Activated T-helper 1 cell treated with anti-CD3 and anti-CD28 coated beads, Interleukin-12 subunit alpha, Interleukin-12 subunit beta, Interleukin-2, Interleukin-4 antibody, amounts not matched to agents 30 ng/mL and 10 ng/mL and 1 ng/mL, durations not matched to agents 14 hours and 24 hours and 36 hours (primary cell): ENCODE measurements around the gene TMEM145. TPM values are rescaled to one million over a fixed set of nuclear protein-coding genes. Genes with fewer than 3 reads are reported as not detected.

Experiments used
- DNase-seq: peaks from one replicate; pipeline ENCODE4 v3.0.0; 2021; ENCODE audit warnings: low spot score
- H3K27ac Mint-ChIP-seq: one replicate; pipeline ENCODE4 v1.8.0; 2021; ENCODE audit warnings: mild to moderate bottlenecking, mixed read lengths
- H3K27me3 Mint-ChIP-seq: one replicate; pipeline ENCODE4 v1.8.0; 2022; ENCODE audit warnings: mild to moderate bottlenecking, moderate library complexity, mixed read lengths; ENCODE audit not compliant: insufficient read depth
- H3K36me3 Mint-ChIP-seq: one replicate; pipeline ENCODE4 v1.8.0; 2021; ENCODE audit warnings: low read depth, mixed read lengths
- H3K4me1 Mint-ChIP-seq: one replicate; pipeline ENCODE4 v1.8.0; 2021; ENCODE audit warnings: low read depth, mixed read lengths
- H3K4me3 Mint-ChIP-seq: one replicate; pipeline ENCODE4 v1.8.0; 2021; ENCODE audit warnings: mild to moderate bottlenecking, moderate library complexity, mixed read lengths
- H3K9me3 Mint-ChIP-seq: one replicate; pipeline ENCODE4 v1.8.0; 2021; ENCODE audit warnings: mixed read lengths
- intact Hi-C: fragments of 100-400 bp; cut with micrococcal nuclease; formaldehyde crosslinking; loops from one replicate; pipeline ENCODE4 v1.15.1; 2024
- total RNA-seq: library from RNA; stranded (reverse); gene quantifications from 2 replicates; pipeline ENCODE4 v1.2.3, GENCODE V29; 2022

TMEM145 gene
- total RNA-seq, 1 donor from 2014 or later, result 2.1 TPM

DNA sequence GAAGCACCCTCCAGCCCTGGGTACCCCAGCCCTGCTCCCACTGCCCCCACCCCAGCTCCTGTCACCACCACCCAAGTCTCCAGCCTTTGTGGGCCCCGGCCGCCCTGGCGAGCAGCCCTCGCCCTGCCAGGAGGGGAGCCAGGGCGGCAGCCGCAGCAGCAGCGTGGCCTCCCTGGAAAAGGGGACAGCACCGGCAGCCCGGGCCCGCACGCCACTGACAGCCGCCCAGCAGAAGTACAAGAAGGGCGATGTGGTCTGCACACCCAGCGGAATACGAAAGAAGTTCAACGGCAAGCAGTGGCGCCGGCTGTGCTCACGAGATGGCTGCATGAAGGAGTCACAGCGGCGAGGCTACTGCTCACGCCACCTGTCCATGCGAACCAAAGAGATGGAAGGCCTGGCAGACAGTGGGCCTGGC lies 40.1 kb upstream of the TMEM145 start:
- Mint-ChIP-seq H3K4me1 (peaks cover 53% of the 10 kb centered on the region), H3K4me3 (no peak overlapping the region), H3K9me3 (no peaks in the 10 kb centered on the region), H3K36me3 (peaks cover 23% of the 10 kb centered on the region), H3K27ac (no peak overlapping the region), H3K27me3 (no peaks in the 10 kb centered on the region)
- intact Hi-C loops, result no loop called here
- no peak for DNase-seq

DNA sequence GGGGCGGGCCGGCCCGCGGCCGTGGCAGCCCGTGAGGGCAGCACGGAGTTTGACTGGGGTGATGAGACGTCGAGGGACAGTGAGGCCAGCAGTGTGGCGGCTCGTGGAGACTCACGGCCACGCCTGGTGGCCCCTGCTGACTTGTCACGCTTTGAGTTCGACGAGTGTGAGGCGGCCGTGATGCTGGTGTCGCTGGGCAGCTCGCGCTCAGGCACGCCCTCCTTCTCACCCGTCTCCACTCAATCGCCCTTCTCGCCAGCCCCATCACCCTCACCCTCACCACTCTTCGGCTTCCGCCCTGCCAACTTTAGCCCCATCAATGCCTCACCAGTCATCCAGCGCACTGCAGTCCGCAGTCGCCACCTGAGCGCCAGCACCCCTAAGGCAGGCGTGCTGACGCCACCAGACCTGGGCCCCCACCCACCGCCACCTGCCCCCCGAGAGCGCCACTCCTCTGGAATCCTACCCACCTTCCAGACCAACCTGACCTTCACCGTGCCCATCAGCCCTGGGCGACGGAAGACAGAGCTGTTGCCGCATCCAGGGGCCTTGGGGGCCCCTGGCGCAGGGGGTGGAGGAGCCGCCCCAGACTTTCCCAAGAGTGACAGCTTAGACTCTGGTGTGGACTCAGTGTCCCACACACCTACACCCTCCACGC lies 39.6 kb upstream of the TMEM145 start:
- Mint-ChIP-seq H3K9me3 (no peaks in the 10 kb centered on the region), H3K27me3 (no peaks in the 10 kb centered on the region), H3K4me1 (peaks cover 56% of the 10 kb centered on the region), H3K36me3 (peaks cover 23% of the 10 kb centered on the region), H3K27ac (no peak overlapping the region), H3K4me3 (no peak overlapping the region)
- intact Hi-C loops, result no loop called here
- DNase-seq, result no peak

DNA sequence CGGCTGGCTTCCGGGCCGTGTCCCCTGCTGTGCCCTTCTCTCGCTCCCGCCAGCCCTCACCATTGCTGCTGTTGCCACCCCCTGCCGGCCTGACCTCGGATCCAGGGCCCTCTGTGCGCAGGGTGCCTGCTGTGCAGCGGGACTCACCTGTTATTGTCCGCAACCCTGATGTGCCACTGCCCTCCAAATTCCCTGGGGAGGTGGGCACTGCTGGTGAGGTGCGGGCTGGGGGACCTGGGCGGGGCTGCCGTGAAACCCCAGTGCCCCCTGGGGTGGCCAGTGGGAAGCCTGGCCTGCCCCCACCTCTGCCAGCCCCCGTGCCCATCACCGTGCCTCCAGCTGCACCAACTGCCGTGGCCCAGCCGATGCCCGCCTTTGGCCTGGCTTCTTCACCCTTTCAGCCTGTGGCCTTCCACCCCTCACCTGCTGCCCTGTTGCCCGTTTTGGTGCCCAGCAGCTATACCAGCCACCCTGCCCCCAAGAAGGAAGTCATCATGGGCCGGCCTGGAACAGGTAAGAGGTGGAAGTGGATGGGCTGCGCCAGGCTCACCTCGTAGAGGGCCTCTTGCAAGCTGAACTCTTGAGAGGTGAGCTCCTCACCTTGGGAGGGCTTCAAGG lies 38.9 kb upstream of the TMEM145 start:
- no peaks in the 10 kb centered on the region for H3K9me3 Mint-ChIP-seq
- H3K36me3 Mint-ChIP-seq, result peaks cover 24% of the 10 kb centered on the region
- no peaks in the 10 kb centered on the region for H3K27me3 Mint-ChIP-seq
- peaks cover 62% of the 10 kb centered on the region for H3K4me1 Mint-ChIP-seq
- intact Hi-C loops, result no loop called here
- H3K27ac Mint-ChIP-seq, result no peak overlapping the region
- no peak for DNase-seq
- no peak overlapping the region for H3K4me3 Mint-ChIP-seq

DNA sequence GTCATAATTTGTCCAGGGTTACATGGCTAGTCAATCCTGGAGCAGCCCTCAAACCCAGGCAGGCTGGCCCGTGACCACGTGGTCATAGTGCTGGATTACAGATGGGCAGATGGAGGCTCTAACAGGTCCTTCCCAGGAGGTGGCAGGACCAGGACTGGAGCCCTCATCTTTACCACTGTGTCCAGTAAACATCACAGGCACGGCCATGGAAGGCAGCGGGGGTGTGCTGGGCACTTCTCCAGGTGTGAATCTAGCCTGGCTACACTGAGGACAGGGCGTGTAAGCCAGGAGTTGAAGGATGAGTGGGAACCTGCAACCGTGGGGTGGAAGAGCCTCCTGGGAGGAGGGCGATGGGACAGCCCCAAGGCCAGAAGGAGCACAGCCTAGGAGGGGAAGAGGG lies 38.0 kb upstream of the TMEM145 start:
- no peak for DNase-seq
- H3K4me1 Mint-ChIP-seq, result peaks cover 59% of the 10 kb centered on the region
- H3K27ac Mint-ChIP-seq, result peak overlapping the region; percentile 34
- no peaks in the 10 kb centered on the region for H3K27me3 Mint-ChIP-seq
- no peak overlapping the region for H3K4me3 Mint-ChIP-seq
- intact Hi-C loops, result no loop called here
- no peaks in the 10 kb centered on the region for H3K9me3 Mint-ChIP-seq
- H3K36me3 Mint-ChIP-seq, result peaks cover 28% of the 10 kb centered on the region

DNA sequence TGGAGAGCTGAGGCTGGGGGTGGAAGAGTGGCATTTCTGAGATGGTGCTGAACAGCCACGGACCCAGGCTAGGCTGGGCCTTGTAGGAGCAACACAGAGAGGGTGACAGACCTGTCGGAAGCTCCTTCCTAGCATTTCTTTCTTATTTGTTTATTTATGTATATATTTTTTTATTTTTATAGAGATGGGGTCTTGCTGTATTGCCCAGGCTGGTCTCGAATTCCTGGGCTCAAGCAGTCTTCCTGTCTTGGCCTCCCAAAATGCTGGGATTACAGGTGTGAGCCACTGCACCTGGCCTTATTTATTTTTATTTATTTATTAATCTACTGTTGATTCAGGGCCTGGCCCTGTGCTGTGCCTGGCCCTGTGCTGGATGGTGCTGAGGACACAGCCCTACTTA lies 37.6 kb upstream of the TMEM145 start:
- Mint-ChIP-seq H3K36me3 (peaks cover 26% of the 10 kb centered on the region), H3K27ac (peak overlapping the region; percentile 79), H3K27me3 (no peaks in the 10 kb centered on the region), H3K4me1 (peaks cover 55% of the 10 kb centered on the region), H3K9me3 (no peaks in the 10 kb centered on the region), H3K4me3 (peak overlapping the region; percentile 46)
- DNase-seq, result no peak
- intact Hi-C loops, result no loop called here

DNA sequence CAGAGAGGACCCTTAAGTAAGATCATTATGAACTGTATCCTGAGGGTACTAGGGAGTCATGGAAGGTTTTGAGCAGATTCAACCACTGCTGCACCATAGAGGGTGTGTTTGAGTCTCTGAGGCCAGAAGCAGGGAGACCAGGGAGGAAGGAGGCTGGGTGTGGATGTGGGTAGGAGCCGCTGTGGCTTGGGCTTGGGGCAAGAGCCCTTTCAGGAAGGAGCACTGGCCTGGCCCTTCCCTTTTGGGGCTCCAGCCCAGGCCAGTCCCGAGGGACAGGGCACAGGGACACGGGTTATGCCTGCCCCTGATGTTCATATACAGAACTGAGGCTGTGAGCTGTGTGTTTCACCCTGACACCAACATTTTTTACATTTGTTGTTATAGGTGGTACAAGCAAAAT lies 36.8 kb upstream of the TMEM145 start:
- H3K9me3 Mint-ChIP-seq, result no peaks in the 10 kb centered on the region
- intact Hi-C loops, result no loop called here
- no peaks in the 10 kb centered on the region for H3K27me3 Mint-ChIP-seq
- H3K27ac Mint-ChIP-seq, result peak overlapping the region; percentile 79
- peaks cover 52% of the 10 kb centered on the region for H3K4me1 Mint-ChIP-seq
- peaks cover 24% of the 10 kb centered on the region for H3K36me3 Mint-ChIP-seq
- H3K4me3 Mint-ChIP-seq, result peak overlapping the region; percentile 46
- no peak for DNase-seq

DNA sequence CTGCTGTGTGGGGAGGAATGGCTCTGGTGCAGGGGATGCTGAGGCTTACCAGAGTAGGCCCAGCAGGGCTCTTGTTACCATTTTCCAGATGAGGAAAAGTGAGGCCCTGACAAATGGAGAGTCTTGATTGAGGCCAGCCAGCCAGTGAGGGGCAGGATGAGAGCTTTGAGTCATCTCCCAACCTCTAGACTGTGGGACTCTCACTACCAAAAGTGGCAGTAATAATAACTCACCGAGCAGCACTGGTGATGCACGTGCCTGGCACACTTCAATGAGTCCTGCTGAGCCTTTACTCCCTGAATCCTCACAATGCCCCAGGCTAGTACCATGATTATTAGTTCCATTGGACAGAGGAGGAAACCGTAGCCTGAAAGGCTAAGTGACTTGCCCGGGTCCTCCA lies 36.3 kb upstream of the TMEM145 start:
- DNase-seq, result no peak
- H3K36me3 Mint-ChIP-seq, result peaks cover 23% of the 10 kb centered on the region
- no peak overlapping the region for H3K4me3 Mint-ChIP-seq
- H3K27me3 Mint-ChIP-seq, result no peaks in the 10 kb centered on the region
- peaks cover 54% of the 10 kb centered on the region for H3K4me1 Mint-ChIP-seq
- peak overlapping the region; percentile 79 for H3K27ac Mint-ChIP-seq
- intact Hi-C loops, result no loop called here
- H3K9me3 Mint-ChIP-seq, result no peaks in the 10 kb centered on the region

DNA sequence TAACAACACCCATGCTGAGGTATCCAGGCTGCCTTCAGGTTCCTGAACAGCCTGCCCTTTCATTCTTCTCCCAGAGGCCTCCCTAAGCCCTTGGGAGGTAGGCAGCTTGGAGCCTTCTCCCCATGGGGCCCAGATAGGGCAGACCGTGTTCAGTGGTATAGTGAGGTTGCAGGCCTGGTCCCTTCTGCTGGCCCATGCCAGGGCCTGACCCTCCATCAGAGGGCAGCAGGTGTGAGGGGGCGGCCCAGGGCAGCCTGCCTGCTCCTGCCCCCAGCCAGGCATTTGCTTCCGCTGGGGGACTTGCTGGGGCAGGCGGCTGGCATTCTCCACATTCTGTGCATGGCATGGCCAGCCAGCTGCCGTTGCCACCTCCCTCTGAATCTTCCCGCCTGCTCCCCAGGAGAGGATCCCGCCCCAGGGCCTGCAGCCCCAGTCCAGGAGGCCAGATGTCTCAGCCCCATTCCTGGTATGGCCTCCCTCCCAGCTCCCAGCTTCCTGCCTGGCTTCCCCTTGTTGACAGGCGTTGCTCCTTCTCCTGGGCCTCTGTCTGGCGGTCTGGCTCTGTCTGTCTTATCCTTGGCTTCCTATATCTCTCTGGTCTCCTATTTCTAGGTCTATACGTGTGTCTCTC lies 35.2 kb upstream of the TMEM145 start:
- Mint-ChIP-seq H3K4me1 (peaks cover 62% of the 10 kb centered on the region), H3K4me3 (peak overlapping the region; percentile 96), H3K36me3 (peaks cover 23% of the 10 kb centered on the region), H3K27ac (no peak overlapping the region), H3K27me3 (no peaks in the 10 kb centered on the region), H3K9me3 (no peaks in the 10 kb centered on the region)
- DNase-seq, result no peak
- intact Hi-C loops, result no loop called here

DNA sequence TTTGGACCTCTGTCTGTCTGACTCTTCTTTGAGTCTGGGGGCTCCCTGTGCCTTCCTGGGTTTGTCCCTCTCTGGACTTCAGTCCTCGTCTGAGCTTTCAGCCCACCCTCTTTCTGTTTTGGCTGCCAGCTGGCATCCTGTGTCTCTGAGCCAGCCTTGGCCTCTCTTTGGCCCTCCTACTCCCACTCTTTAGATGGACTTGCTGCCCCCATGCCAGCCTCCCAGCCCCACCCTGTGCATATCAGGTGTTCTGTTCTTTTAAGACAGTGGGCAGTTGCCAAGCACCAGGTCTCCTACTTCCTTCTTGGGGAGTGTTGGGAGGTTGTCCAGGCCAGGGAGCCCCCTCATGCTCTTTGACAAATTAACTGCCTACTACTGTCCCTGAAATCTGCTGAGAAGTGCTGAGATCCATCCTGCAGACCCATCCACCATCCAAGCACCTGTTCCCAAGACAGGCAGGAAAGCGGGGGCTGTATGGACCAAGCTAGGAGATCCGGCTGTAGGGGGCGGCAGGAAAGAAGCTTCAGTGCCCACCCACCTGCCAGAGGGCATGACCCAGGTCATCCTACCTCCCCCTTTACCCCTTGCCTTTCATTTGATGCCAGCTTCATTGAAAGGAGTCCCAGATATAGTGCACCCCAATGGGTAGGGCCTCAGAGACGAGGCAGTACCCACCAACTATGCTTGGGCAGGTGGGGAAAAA lies 34.5 kb upstream of the TMEM145 start:
- no peaks in the 10 kb centered on the region for H3K9me3 Mint-ChIP-seq
- DNase-seq, result no peak
- peak overlapping the region; percentile 99 for H3K27ac Mint-ChIP-seq
- H3K27me3 Mint-ChIP-seq, result no peaks in the 10 kb centered on the region
- H3K36me3 Mint-ChIP-seq, result peaks cover 19% of the 10 kb centered on the region
- H3K4me1 Mint-ChIP-seq, result peaks cover 62% of the 10 kb centered on the region
- intact Hi-C loops, result loop anchor here (1.0 kb wide), 2 partner anchors 145 to 170 kb away; no protein-coding TSS in a partner anchor
- peak overlapping the region; percentile 96 for H3K4me3 Mint-ChIP-seq

DNA sequence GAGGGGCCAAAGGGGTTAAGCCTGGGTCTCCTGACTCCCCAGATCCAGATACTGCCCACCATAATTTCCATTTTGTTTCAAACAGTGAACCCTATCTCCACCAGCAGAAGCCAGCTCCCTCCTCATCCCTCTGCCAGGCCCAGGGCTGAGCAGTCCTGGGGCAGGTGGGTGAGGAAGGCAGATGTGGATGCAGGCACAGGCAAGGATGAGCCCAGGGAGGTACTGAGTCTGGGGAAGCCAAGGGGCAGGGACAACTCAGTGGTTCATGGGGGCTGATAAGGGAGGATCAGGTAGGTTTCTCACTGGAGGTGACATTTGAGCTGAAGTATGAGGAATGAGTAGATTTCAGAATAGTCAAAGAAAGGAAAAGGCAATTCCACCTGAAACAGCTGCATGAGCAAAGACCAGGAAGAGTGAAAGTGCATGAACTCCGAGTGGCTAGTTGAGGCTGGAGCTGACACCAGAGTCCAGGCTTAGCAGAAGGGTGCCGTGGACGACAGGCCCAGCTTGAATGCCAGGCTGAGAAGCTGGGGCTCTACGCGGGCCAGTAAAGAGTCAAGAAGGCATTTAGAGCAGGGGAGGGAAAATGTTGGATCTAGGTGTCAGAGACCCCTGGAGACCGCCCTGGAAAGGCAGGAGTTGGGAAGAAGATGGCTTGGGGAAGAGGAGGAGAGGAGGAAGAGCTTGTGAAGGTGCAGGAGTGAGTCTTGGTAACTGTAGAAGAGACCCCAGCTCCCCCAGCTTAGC lies 33.8 kb upstream of the TMEM145 start:
- DNase-seq, result no peak
- H3K27me3 Mint-ChIP-seq, result no peaks in the 10 kb centered on the region
- peak overlapping the region; percentile 99 for H3K27ac Mint-ChIP-seq
- intact Hi-C loops, result loop anchor here (1.0 kb wide), 2 partner anchors 146 to 171 kb away; no protein-coding TSS in a partner anchor
- H3K4me1 Mint-ChIP-seq, result peaks cover 62% of the 10 kb centered on the region
- H3K9me3 Mint-ChIP-seq, result no peaks in the 10 kb centered on the region
- peaks cover 17% of the 10 kb centered on the region for H3K36me3 Mint-ChIP-seq
- peak overlapping the region; percentile 96 for H3K4me3 Mint-ChIP-seq

DNA sequence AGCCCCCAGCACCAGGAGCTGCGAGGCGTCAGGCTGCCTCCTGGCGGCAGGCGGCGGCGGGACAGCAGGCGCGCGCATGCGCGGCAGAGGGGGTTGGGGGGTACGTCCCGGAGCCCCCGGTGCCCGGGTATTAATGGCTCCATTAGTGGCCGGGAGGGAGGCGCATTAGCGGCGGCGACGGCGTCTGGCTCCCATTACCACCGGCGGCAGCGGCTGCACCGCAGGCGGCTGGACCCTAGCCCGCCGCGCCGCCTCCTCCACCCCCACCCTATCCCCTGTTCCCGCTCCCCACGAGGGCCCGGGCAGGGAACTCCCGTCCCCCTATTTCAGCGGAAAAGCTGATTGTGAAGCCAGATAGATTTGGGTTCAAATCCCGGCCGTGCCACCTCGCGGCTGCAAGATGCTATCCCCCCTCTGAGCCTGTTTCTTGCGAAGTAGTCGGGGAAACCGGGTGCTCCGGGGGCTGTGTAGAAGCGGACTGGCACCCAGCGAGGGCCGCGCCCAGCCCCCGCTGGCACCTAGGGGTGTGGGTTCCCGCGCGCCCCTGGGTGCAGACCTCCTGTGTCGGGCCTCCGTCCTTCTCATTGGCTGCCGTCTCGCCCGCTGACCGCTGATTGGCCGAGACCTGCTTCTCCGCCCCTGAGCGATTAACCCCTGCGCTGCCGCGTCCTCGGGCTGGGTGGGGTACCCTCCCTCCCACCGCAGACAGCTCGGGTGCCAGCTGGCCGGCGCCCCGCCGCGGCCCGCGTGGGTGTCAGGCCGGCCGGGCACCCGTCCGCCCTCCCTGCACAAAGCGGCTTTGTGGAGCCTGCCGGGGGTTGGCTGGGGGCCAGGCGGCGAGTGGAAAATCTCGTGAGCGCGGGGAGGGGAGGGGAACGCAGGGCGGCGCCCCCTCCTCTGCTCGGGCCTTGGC lies 33.0 kb upstream of the TMEM145 start:
- peak; percentile 87 for DNase-seq
- Mint-ChIP-seq H3K4me1 (peaks cover 61% of the 10 kb centered on the region), H3K36me3 (peaks cover 12% of the 10 kb centered on the region), H3K27me3 (no peaks in the 10 kb centered on the region), H3K9me3 (no peaks in the 10 kb centered on the region), H3K4me3 (peak overlapping the region; percentile 96), H3K27ac (peak overlapping the region; percentile 99)
- intact Hi-C loops, result loop anchor here (1.0 to 5.0 kb wide), 4 partner anchors 78 to 203 kb away; partner anchors contain the start of gene ZNF574
